HL-60 (cell line): Measurements from ENCODE around the gene PRPF6.

Source experiments
- DNase-seq, 2 experiments: peaks; one replicate each; pipeline ENCODE4 v3.0.0-alpha.2; 2010 to 2020; ENCODE audit warnings: low read depth in 1 of 2, low spot score in 1 of 2
- H3K27ac ChIP-seq: fragments of 250-450 bp; sonication (Bioruptor Pico); replicated peaks from 2 replicates; pipeline ENCODE4 v1.5.1; 2020; ENCODE audit warnings: mild to moderate bottlenecking, moderate library complexity
- H3K27me3 ChIP-seq: fragments of 250-450 bp; sonication (Bioruptor Pico); 2 replicates; pipeline ENCODE4 v1.5.1; 2021; ENCODE audit warnings: mild to moderate bottlenecking, moderate library complexity; ENCODE audit not compliant: insufficient read depth, poor library complexity, severe bottlenecking
- H3K4me3 ChIP-seq: replicated peaks from 2 replicates; pipeline ENCODE4 v1.5.1; 2011; ENCODE audit warnings: mild to moderate bottlenecking, control low read depth, low read length; ENCODE audit not compliant: insufficient read depth
- CTCF ChIP-seq: IDR thresholded peaks from one replicate; pipeline ENCODE4 v1.5.1; 2011; ENCODE audit warnings: low read length, control low read depth, inconsistent platforms; ENCODE audit not compliant: insufficient read depth
- GABPA ChIP-seq: IDR thresholded peaks from 2 replicates; pipeline ENCODE4 v1.6.1; 2012; ENCODE audit warnings: low read depth
- POLR2AphosphoS5 ChIP-seq: IDR thresholded peaks from 2 replicates; pipeline ENCODE4 v1.6.1; 2012; ENCODE audit warnings: low read depth
- REST ChIP-seq: IDR thresholded peaks from 2 replicates; pipeline ENCODE4 v1.6.1; 2012; ENCODE audit warnings: low read depth; ENCODE audit not compliant: insufficient replicate concordance
- SPI1 ChIP-seq: IDR thresholded peaks from 2 replicates; pipeline ENCODE4 v1.6.1; 2012; ENCODE audit warnings: low read depth, mild to moderate bottlenecking, borderline replicate concordance

Gene PRPF6

GRCh38 chr20:64030371-64031134, 49.6 kb downstream of the PRPF6 start:
- no peak for DNase-seq
- Histone ChIP-seq H3K27me3 (no peaks in the 10 kb centered on the region), H3K4me3 (no peak overlapping the region), H3K27ac (no peak overlapping the region)
- no peak for TF ChIP-seq SPI1
- TF ChIP-seq CTCF: no peak
- TF ChIP-seq GABPA: no peak
- no peak for TF ChIP-seq REST
- no peak for TF ChIP-seq POLR2AphosphoS5

- no peak overlapping the region for H3K27ac ChIP-seq
- no peaks in the 10 kb centered on the region for H3K27me3 ChIP-seq
- no peak for TF ChIP-seq GABPA
- TF ChIP-seq REST: no peak
- no peak for TF ChIP-seq CTCF
- no peak for TF ChIP-seq SPI1
- no peak for TF ChIP-seq POLR2AphosphoS5
- H3K4me3 ChIP-seq: no peak overlapping the region
- DNase-seq: no peak
These were observed 50.9 kb downstream of the PRPF6 start for GRCh38 chr20:64031822-64032314.

- Histone ChIP-seq H3K27ac (no peak overlapping the region), H3K4me3 (no peak overlapping the region), H3K27me3 (peaks cover 6% of the 10 kb centered on the region)
- TF ChIP-seq POLR2AphosphoS5: no peak
- TF ChIP-seq CTCF: no peak
- no peak for TF ChIP-seq REST
- TF ChIP-seq SPI1: no peak
- TF ChIP-seq GABPA: no peak
- DNase-seq: no peak
These were observed 52.0 kb downstream of the PRPF6 start for GRCh38 chr20:64032706-64033624.
